Muscle layer of colon (tissue), 2 donors: ENCODE results near the gene STXBP6.
"Not testable (repeated sequence)": the region's sequence is repeated elsewhere in the genome, so short reads cannot be mapped to it uniquely, and the experiment has no call there.

Source experiments
- H3K27ac ChIP-seq: one replicate; pipeline ENCODE4 v1.7.0; 2013; ENCODE audit warnings: low read depth, mild to moderate bottlenecking, low read length, moderate library complexity
- H3K27me3 ChIP-seq, 2 donors: one replicate each; pipeline ENCODE4 v1.7.0; 2013; ENCODE audit warnings: low read length in 2 of 2, mild to moderate bottlenecking in 2 of 2; ENCODE audit not compliant: insufficient read depth in 2 of 2, control insufficient read depth in 1 of 2
- H3K36me3 ChIP-seq: one replicate; pipeline ENCODE4 v1.7.0; 2013; ENCODE audit warnings: mild to moderate bottlenecking, low read length; ENCODE audit not compliant: insufficient read depth
- H3K4me1 ChIP-seq: one replicate; pipeline ENCODE4 v1.7.0; 2013; ENCODE audit warnings: mild to moderate bottlenecking, low read length; ENCODE audit not compliant: insufficient read depth
- H3K4me3 ChIP-seq, 2 donors: one replicate each; pipeline ENCODE4 v1.7.0; 2013; ENCODE audit warnings: low read length in 2 of 2, low read depth in 1 of 2, mild to moderate bottlenecking in 1 of 2, moderate library complexity in 1 of 2
- H3K9ac ChIP-seq: one replicate; pipeline ENCODE4 v1.7.0; 2013; ENCODE audit warnings: low read length
- H3K9me3 ChIP-seq: one replicate; pipeline ENCODE4 v1.7.0; 2013; ENCODE audit warnings: mild to moderate bottlenecking, low read length
- donor health status: abdominal sarcoma.
- donor health status: Adenocarcinoma of cecum.

STXBP6 gene

DNA sequence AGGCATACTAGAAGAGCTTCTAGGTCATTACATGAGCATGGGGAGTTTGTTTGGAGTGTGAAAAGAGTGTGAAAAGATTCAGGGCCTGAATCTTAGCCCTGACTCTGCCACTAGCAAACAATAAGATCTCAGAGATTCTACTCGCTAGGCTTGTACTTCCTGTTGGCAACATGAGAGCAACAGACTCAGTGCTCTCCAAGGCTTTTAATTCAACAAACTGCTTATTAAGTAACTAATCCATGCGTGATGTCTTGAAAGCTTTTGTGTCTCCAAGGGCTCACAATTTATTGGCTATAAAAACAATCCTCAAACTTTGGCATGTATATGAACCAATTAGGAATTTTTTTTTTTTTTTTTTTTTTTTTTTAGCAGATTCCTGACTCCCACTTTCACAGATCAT, 105.1 kb downstream of the STXBP6 start:
- H3K27ac ChIP-seq: no peak overlapping the region

DNA sequence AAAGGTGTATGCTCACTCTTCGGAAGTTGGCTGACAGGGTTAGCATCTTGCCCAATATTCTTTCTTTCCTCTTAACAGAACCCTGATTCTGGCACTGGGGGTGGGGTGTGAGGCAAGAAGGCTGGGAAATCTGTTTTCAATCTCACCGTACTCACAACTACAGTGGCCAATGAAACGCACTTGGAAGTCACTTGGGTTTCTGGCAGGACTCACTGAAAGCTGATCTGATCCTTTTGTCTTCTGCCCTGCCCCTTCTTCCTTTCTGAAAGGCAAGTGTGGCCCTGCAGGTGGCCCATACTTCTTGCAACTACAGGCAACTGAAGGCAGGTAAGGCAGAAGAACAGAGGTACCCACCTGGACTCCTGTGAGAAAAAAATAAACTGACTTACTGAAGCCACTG, 106.9 kb downstream of the STXBP6 start:
- H3K9me3 ChIP-seq: no peaks in the 10 kb centered on the region
- no peak overlapping the region for H3K27ac ChIP-seq
- H3K9ac ChIP-seq: no peak overlapping the region
- no peaks in the 10 kb centered on the region for H3K36me3 ChIP-seq
- H3K4me3 ChIP-seq: no peak overlapping the region
- peaks cover 10% of the 10 kb centered on the region for H3K4me1 ChIP-seq
- H3K27me3 ChIP-seq: no peaks in the 10 kb centered on the region

More for the DNA sequence above, 105.1 kb downstream of the STXBP6 start:
- H3K9me3 ChIP-seq: no peaks in the 10 kb centered on the region
- H3K27me3 ChIP-seq: no peaks in the 10 kb centered on the region
- H3K4me1 ChIP-seq: peaks cover 10% of the 10 kb centered on the region
- H3K9ac ChIP-seq: no peak overlapping the region
- no peak overlapping the region for H3K4me3 ChIP-seq
- no peaks in the 10 kb centered on the region for H3K36me3 ChIP-seq

DNA sequence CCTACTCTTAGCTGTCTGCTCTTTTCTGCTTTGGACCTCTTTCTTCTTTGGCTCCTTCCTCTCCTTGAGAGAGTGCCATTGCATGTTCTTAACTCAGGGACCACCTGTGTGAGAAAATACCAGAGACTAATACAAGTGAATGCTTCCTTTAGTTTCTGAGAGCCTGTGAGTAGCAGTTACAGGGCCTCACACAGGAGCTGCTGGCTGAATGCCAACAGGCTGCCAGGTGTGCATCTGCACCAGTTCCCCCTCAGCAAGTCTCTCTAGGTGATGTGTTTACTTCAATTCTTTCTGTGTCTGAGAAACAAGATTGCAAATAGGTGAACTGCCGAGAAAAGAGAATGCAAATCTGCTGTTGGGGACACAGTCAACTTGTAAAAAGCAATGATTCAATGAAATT, 108.2 kb downstream of the STXBP6 start:
- H3K36me3 ChIP-seq: no peaks in the 10 kb centered on the region
- peaks cover 10% of the 10 kb centered on the region for H3K4me1 ChIP-seq
- no peak overlapping the region for H3K9ac ChIP-seq
- H3K4me3 ChIP-seq: no peak overlapping the region
- H3K27me3 ChIP-seq: no peaks in the 10 kb centered on the region
- H3K27ac ChIP-seq: no peak overlapping the region
- H3K9me3 ChIP-seq: no peaks in the 10 kb centered on the region

DNA sequence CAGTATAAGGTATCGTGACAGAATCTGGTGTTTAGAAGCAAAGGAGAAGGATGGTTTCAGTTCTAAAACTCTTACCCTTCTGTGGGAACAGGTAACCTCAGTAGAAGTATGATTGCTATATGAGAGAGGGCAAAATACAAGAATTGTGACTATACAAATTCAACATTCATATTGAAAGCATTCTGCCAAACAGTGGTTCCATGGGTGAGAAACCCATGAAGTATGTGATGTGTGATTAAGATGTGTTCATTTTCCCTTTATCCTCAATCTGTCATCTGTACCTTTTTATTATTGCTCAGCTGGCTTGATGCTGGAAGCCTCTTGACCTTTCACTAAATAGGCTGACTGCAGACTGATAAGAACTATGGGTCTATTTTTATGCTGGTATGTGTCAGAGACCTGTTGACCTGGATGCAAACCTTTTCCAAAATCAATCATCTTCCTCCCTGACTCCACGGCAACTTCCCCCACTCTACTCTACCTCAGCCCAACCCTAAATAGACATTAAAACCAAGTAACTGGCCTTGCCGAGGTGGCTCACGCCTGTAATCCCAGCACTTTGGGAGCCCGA, 109.6 kb downstream of the STXBP6 start:
- Histone ChIP-seq H3K27ac (no peak overlapping the region), H3K4me3 (no peak overlapping the region), H3K9me3 (no peaks in the 10 kb centered on the region), H3K9ac (no peak overlapping the region), H3K4me1 (peaks cover 10% of the 10 kb centered on the region), H3K36me3 (no peaks in the 10 kb centered on the region), H3K27me3 (no peaks in the 10 kb centered on the region)

DNA sequence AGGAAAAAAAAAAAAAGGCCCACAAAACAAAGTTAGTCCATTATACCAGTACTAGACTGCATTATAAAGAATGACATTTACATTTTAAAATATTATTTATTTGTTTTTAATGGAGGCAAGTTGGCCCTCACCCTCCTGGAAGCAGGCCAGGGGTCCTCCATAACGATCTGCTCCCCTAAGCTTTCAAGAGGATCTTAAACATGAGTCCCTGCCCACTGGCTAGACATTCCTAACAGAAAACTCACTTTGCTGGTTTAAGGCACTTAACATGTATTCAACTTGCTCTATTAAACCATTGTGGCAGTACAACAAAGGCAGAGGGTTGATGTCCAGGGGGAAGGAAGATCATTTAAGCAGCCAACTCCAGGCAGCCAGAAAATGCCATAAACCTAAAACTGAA, 111.4 kb downstream of the STXBP6 start:
- Histone ChIP-seq H3K9ac (no peak overlapping the region), H3K27ac (no peak overlapping the region), H3K9me3 (no peaks in the 10 kb centered on the region), H3K4me1 (peaks cover 16% of the 10 kb centered on the region), H3K27me3 (no peaks in the 10 kb centered on the region), H3K36me3 (no peaks in the 10 kb centered on the region), H3K4me3 (no peak overlapping the region)

DNA sequence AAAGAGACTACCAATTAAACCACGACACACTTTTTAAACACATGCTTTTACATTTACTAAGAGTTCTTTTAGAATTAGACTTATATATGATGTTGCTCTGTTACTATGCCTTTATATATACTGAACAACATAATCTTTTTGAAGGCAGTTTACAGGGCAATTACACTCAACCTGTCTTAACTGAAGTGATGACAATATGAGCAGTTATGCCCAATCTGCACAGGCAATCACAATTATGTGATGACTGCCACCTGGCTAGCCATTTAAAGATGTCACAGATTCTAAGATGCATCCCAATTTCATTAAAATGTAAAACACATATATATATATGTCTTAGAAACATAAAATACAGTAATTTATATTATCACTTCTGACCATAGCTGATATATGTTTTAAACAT, 112.6 kb downstream of the STXBP6 start:
- H3K27me3 ChIP-seq: no peaks in the 10 kb centered on the region
- H3K4me1 ChIP-seq: peaks cover 12% of the 10 kb centered on the region
- no peaks in the 10 kb centered on the region for H3K9me3 ChIP-seq
- H3K9ac ChIP-seq: no peak overlapping the region
- H3K27ac ChIP-seq: no peak overlapping the region
- no peaks in the 10 kb centered on the region for H3K36me3 ChIP-seq
- H3K4me3 ChIP-seq: no peak overlapping the region

DNA sequence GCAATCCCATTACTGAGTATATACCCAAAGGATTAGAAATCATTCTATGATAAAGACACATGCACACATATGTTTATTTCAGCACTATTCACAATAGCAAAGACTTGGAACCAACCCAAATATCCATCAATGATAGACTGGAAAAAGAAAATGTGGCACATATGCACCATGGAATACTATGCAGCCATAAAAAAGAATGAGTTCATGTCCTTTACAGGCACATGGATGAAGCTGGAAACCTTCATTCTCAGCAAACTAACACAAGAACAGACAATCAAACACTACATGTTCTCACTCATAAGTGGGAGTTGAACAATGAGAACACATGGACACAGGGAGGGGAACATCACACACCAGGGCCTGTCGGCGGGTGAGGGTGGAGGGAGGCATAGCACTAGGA, 113.2 kb downstream of the STXBP6 start:
- H3K4me3 ChIP-seq, H3K9ac ChIP-seq, H3K36me3 ChIP-seq, H3K27me3 ChIP-seq, H3K9me3 ChIP-seq, H3K27ac ChIP-seq, H3K4me1 ChIP-seq: not testable (repeated sequence)

DNA sequence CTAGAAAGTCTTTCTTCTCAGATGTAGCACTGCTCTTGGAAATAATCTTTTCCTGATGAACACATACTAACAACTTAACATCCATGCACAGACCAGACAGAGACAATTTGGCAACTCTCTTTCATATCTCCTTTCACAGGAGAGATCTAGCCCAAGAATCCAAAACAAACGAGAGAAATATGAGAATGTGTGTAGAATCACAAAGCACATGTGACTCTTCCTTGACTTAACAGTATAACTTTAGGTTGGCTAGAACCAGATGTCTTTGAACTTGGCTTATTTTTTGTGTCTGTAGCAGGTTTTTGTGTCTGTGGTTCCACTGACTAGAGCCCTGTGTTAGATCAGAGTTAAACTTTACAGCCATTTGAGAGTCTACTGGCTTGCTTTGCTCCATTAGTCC, 114.2 kb downstream of the STXBP6 start:
- Histone ChIP-seq H3K4me1 (peaks cover 6% of the 10 kb centered on the region), H3K4me3 (no peak overlapping the region), H3K27ac (no peak overlapping the region), H3K9me3 (no peaks in the 10 kb centered on the region), H3K27me3 (no peaks in the 10 kb centered on the region), H3K36me3 (no peaks in the 10 kb centered on the region), H3K9ac (no peak overlapping the region)

DNA sequence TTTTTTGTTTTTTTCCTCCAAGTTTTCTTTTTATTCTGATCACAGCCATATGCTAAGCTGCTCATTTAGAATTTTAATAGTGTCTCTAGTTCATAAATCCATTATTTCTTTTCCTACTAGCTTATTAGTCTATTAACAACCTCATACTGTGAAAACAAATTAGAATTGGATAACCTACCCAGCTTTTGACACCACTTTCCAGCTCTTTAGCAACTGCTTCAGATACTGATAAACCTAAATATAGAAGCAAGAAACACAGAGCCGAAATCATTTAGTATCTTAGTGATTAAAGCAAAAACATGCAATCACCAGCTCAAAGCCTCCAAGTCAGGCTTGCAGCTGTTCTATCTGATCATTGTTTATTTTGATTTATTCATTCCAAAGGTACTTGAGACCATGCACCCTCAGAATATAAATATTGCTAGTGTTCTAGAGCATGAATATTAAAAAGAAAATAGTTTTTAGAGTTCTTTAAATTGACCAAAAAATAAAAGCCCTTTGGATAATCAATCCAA, 121.5 kb downstream of the STXBP6 start:
- Histone ChIP-seq H3K4me1 (peaks cover 8% of the 10 kb centered on the region), H3K27ac (no peak overlapping the region), H3K9ac (no peak overlapping the region), H3K36me3 (no peaks in the 10 kb centered on the region), H3K9me3 (no peaks in the 10 kb centered on the region), H3K4me3 (no peak overlapping the region), H3K27me3 (no peaks in the 10 kb centered on the region)

DNA sequence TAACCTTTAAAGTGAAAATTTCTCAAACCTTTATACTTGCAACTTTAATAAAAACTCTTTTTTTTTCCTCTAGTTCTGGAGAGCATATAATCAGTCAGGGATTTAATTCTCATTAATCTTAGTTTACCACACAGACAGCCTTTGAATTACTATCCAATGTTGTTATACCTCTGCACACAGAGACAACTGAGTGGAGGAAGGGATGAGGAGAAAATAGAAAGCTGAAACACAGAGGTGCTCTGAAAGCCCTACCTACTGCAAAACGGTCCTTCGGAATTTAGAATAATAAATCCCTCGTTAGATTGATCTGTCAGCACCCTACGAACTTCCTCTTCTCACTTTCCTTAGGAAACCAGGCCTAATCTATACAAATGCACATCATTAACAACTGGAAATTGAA, 122.1 kb downstream of the STXBP6 start:
- H3K4me3 ChIP-seq: no peak overlapping the region
- H3K27me3 ChIP-seq: no peaks in the 10 kb centered on the region
- H3K27ac ChIP-seq: no peak overlapping the region
- H3K9ac ChIP-seq: no peak overlapping the region
- no peaks in the 10 kb centered on the region for H3K9me3 ChIP-seq
- H3K36me3 ChIP-seq: no peaks in the 10 kb centered on the region
- peaks cover 8% of the 10 kb centered on the region for H3K4me1 ChIP-seq

DNA sequence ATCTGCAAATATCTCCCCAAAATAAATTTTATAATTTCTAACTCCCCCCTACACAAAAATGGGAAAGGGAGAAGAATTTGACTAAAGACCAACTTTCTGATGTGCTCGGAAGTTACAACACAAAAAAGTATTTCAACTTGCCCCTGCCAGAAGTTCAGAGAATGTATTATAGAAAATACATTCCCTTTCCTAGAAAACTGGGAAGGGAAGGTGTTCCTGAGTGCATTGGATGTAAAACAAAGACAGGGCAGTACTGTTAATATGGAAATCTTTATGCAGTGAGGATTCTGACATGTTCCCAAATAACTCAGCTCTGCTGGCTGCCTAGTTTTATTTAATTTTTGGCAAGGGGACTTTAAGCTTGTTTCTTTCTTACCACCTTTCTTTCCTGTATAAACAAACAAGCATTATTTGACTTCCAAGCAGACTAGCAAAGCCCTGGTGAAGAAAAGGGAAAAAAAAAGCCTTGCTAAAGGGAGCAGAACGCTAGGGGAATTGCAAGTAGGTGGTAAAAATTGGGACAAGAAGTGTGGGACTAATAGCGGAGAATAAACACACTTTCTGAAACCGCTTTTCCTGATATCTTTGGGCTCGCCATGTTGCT, 124.1 kb downstream of the STXBP6 start:
- no peak overlapping the region for H3K4me3 ChIP-seq
- H3K27me3 ChIP-seq: no peaks in the 10 kb centered on the region
- H3K9me3 ChIP-seq: no peaks in the 10 kb centered on the region
- no peaks in the 10 kb centered on the region for H3K36me3 ChIP-seq
- peaks cover 8% of the 10 kb centered on the region for H3K4me1 ChIP-seq
- no peak overlapping the region for H3K9ac ChIP-seq
- H3K27ac ChIP-seq: no peak overlapping the region

DNA sequence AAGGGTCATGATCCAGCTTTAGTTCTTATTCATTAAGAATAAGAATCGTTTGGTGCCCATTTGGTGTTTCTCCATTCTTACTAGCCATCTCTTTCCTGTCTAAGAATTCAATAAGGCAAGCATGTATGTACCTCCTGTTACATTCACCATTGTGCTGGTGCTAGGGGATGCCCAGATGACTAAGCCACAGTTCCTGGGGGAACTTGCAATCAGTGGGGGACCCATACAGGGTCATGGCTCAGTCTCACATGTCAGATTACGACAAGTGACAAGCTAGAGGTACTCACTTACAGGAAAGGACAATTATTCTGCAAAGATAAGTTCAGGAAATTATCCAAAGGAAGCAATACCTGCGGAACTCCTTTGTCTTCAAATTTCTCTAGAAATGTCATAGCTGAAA, 125.4 kb downstream of the STXBP6 start:
- Histone ChIP-seq H3K27me3 (no peaks in the 10 kb centered on the region), H3K9ac (no peak overlapping the region), H3K36me3 (no peaks in the 10 kb centered on the region), H3K4me1 (peaks cover 8% of the 10 kb centered on the region), H3K9me3 (no peaks in the 10 kb centered on the region), H3K4me3 (no peak overlapping the region), H3K27ac (no peak overlapping the region)
